Urinary bladder (tissue), 4 donors: ENCODE results near the gene PAM. TPM values are rescaled to one million over a fixed set of nuclear protein-coding genes. Genes with fewer than 3 reads are reported as not detected.
A peak's percentile ranks its signal among the peaks of the same experiment; 100 is the strongest.

Source experiments
- DNase-seq: peaks from one replicate; pipeline ENCODE4 v3.0.0-alpha.2; 2015; ENCODE audit errors: extremely low spot score
- H3K27ac ChIP-seq: one replicate; pipeline ENCODE4 v1.5.1; 2013; ENCODE audit warnings: low read depth, mild to moderate bottlenecking, moderate library complexity
- H3K36me3 ChIP-seq: one replicate; pipeline ENCODE4 v1.6.1; 2013; ENCODE audit warnings: mild to moderate bottlenecking, moderate library complexity; ENCODE audit not compliant: insufficient read depth
- H3K4me1 ChIP-seq: one replicate; pipeline ENCODE4 v1.6.1; 2013; ENCODE audit warnings: mild to moderate bottlenecking, moderate library complexity; ENCODE audit not compliant: insufficient read depth
- H3K4me3 ChIP-seq: one replicate; pipeline ENCODE4 v1.5.1; 2013; ENCODE audit warnings: low read depth, low read length
- WGBS: extraction: QIAGEN DNeasy Blood & Tissue Kit; methylation state at CpG from one replicate; pipeline ENCODE4 v1.1.7; 2013; 5-methylcytosine and 5-hydroxymethylcytosine counted together
- polyA plus RNA-seq: library from polyadenylated mRNA; stranded (reverse); fragments of 200-250 nt; gene quantifications from one replicate; pipeline ENCODE4 v1.2.3, GENCODE V29; 2013
- total RNA-seq: library from RNA; depleted of rRNA; stranded (reverse); fragments of >200 nt; gene quantifications from one replicate; pipeline ENCODE4 v1.2.3, GENCODE V29; 2014
- donor health status: healthy with polysubstance abuse.
- donor health status: healthy.

Gene PAM
- total and polyA plus RNA-seq, 2 donors, result 144 to 185 TPM

DNA sequence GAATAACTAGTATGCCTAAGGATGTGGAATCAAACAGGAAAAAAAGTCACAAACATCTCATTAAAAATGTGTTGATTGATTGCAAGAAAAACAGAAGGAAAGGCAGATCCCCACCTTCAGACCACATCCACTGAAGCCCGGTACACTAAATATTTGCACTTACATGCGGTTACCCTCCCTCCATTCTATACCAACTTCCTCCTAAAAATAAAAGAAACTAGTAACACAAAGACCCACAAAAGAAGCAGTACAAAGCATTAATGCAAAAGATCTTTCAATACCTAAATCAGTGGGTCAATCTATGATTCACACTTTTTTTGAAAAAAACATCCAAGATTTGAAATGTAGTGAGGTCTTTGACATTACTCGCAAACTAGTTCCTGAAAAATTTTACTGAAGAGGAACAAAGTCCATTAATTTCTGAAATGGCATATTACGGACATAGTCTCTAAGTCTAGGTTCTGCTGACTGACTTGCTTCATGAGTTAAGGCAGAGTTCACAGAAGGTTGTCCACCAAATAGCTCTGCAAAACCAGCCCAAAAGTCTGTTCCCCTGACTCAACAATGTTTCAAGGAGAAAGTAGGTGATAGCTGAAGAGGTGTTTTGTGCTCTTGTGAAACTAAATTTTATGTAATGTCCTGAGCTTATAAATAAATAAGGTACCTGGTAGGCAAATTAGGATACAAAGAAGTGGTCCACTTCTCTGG lies 100.7 kb downstream of the PAM start:
- Histone ChIP-seq H3K4me1 (no peaks in the 10 kb centered on the region), H3K4me3 (no peak overlapping the region), H3K36me3 (no peaks in the 10 kb centered on the region), H3K27ac (no peak overlapping the region)
- WGBS, result 81% methylated on average over 4 of the region's 4 CpGs
- no peak for DNase-seq

DNA sequence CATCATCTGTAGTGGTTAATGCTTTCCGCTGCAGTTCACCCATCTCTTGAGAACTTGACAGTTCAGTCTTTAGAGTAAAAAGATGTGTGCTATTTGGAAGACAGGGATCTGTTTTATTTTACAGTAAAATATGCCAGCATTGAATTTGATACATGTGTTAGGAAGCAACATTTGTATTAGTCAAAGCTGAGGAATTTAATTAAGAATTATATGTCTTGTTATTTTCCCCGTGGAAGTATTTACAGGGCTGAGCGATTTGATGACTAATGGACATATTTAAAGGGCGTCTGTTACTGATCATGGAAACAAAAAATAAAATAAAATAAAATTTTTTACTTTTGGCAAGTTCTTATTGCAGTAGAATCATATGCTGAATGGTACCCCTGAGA lies 101.3 kb downstream of the PAM start:
- Histone ChIP-seq H3K27ac (no peak overlapping the region), H3K4me3 (no peak overlapping the region), H3K36me3 (no peaks in the 10 kb centered on the region), H3K4me1 (no peaks in the 10 kb centered on the region)
- 64% methylated on average over 4 of the region's 4 CpGs for WGBS
- no peak for DNase-seq

DNA sequence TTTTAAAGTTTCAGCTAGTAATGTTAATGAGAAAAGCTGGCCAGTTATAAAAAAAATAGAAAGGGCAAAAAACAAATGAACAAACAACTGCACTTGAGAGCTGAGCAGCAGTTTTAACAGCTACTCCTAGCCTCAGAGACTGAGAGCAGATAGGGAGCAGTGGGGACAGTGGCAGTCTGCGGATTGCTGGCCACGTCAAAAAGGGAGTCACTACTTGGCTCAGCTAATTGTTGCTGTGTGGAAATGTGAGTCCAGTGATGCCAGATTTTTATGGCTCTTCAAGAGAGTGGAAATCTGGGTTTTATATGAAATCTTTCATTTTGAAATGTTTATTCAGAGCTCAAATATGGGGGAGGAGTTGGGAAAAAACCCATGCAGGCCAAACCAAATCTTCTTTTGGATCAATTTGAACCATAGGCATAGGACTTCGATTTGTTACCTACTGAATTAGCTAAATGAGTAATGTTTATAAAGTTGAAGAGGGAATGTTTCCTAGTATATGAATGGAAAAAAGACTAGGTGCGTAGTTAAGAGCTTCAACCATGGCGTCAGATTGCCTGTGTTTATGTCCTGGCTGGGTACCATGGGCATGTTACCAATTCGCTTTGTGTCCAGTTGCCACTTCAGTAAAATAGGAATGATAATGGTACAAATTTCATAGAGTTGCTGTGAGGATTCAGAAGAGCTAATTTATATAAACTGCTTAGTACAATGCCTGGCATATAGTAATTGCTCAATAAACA lies 102.1 kb downstream of the PAM start:
- DNase-seq, result no peak
- 79% methylated on average over 6 of the region's 6 CpGs for WGBS
- no peaks in the 10 kb centered on the region for H3K36me3 ChIP-seq
- no peaks in the 10 kb centered on the region for H3K4me1 ChIP-seq
- H3K4me3 ChIP-seq, result no peak overlapping the region
- H3K27ac ChIP-seq, result no peak overlapping the region

DNA sequence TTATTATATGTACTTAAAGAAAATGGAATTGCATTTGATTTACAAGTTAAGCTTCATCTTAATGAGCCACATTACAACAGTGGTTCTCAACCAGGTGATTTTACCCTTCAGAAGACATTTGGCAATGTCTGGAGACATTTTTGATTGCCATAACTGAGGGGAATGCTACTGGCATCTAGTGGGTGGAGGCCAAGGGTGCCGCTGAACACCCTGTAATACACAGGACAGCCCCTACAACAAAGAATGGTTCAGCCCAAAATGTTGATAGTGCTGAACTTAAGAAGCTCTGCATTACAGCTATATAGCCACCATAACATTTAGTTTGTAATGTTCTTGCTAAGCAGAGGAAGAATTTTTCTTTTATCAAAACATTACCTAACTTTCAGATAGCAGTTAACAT lies 103.1 kb downstream of the PAM start:
- H3K36me3 ChIP-seq, result no peaks in the 10 kb centered on the region
- 95% methylated on average over 1 of the region's 1 CpG for WGBS
- H3K4me1 ChIP-seq, result no peaks in the 10 kb centered on the region
- H3K4me3 ChIP-seq, result no peak overlapping the region
- H3K27ac ChIP-seq, result no peak overlapping the region
- no peak for DNase-seq

DNA sequence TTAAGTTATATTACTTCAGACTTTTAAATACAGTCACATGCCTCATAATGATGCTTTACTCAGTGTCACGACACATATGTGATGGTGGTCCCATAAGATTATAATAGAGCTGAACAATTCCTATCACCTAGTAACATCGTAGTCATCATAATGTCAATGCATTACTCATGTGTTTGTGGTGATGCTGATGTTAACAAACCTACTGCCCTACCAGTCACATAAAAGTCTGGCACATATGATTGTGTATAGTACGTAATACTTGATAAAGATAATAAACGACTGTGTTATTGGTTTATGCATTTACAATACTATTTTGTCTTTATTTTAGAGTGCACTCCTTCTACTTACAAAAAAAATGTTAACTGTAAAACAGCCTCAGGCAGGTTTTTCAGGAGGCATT lies 103.7 kb downstream of the PAM start:
- no peaks in the 10 kb centered on the region for H3K4me1 ChIP-seq
- 63% methylated on average over 4 of the region's 4 CpGs for WGBS
- H3K4me3 ChIP-seq, result no peak overlapping the region
- H3K27ac ChIP-seq, result no peak overlapping the region
- no peak for DNase-seq
- H3K36me3 ChIP-seq, result no peaks in the 10 kb centered on the region

DNA sequence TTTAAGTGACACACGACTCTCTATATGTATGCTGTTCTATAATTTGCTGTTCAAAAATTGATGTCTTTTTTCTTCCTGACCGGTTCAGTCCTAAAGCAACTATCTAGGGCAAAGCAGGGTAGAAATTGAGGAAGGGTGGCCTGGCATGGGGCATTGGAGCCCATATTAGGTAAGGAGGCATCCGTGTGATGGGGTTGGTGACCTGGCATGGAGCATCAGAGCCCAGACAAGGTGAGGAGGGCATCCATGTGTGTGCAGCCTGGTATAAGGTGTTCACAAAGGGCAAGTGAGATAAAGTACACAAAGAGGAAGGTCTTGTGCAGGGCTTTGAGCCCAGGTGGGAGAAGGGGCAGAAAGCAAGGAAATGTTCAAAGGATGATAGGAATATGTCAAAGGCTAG lies 104.9 kb downstream of the PAM start:
- Histone ChIP-seq H3K4me1 (no peaks in the 10 kb centered on the region), H3K4me3 (no peak overlapping the region), H3K36me3 (no peaks in the 10 kb centered on the region), H3K27ac (no peak overlapping the region)
- 99% methylated on average over 3 of the region's 3 CpGs for WGBS
- no peak for DNase-seq

DNA sequence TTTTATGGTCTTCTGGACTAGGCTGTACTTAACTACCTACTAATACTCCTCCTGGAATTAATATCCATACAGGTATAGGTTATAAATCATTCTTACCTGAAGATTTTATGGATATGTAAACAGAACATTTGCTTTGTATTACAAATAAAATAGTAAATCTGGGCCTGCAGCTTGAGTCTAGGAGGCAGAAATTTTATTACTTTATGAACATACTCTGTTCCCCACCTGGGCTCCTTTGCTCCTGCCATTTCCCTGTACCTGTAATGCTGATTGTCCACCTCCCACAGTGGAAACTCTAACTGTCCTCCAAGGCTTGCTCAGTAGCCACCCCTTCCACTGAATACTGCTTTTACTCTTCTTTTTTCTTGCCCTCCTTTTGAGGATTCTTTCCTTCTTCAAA lies 108.0 kb downstream of the PAM start:
- no peak for DNase-seq
- Histone ChIP-seq H3K4me3 (no peak overlapping the region), H3K4me1 (no peaks in the 10 kb centered on the region), H3K36me3 (no peaks in the 10 kb centered on the region), H3K27ac (no peak overlapping the region)

DNA sequence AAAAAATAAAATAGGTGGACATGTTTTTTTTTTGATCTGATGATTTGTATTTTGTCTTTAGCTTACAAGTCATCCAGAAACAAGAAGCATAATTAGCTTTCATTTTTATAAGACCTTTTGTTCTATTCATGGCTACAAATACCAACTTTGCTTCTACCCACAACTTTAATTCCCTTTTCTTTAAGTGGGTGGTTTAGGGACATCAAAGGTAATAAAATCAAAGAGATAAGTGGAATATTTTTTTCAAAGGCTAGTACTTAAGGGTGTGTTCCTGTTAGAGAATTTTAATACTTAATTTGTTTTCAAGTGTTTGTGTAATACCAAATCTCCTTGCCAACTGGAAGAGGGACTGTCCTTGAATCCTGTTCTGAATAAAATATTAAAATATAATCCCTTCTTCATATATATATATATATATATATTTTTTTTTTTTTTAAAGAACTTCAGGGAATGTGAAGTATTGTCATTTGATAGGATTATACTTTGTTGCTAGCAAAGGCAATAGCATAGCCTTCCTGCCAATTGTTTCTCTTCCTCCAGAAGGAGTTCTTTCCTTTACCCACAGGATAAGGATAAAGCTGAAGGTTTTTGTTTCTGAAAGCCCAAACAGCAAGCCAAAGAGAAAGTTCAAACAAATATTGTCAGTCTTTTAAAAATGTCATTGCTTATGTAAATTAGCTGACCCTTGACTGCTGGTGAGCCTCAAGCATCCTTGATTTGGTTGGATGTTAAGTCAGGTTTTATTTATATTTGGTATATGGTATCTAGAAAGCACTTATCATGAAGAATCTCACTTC lies 108.9 kb downstream of the PAM start:
- no peaks in the 10 kb centered on the region for H3K4me1 ChIP-seq
- no peaks in the 10 kb centered on the region for H3K36me3 ChIP-seq
- DNase-seq, result no peak
- no peak overlapping the region for H3K4me3 ChIP-seq
- H3K27ac ChIP-seq, result peak overlapping the region; percentile 23

DNA sequence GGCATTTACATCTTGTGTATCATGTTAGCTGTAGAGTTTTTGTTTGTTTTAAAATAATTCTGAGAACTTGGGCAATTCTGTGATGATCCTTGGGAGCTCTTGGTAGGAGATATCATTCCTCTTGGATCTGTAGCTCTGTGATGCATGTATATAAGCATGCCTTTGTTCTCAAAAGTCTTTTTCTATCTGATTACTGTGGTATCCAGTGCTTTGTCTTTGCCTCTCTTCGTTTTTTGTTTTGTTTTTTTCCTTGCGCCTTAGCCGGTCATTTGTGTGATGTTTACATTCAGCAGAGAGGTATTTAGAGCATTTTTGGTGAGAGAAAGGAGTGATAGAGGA lies 110.0 kb downstream of the PAM start:
- Histone ChIP-seq H3K4me1 (no peaks in the 10 kb centered on the region), H3K27ac (peak overlapping the region; percentile 80), H3K4me3 (peak overlapping the region; percentile 51), H3K36me3 (no peaks in the 10 kb centered on the region)
- DNase-seq, result no peak
- 10% methylated on average over 3 of the region's 3 CpGs for WGBS

DNA sequence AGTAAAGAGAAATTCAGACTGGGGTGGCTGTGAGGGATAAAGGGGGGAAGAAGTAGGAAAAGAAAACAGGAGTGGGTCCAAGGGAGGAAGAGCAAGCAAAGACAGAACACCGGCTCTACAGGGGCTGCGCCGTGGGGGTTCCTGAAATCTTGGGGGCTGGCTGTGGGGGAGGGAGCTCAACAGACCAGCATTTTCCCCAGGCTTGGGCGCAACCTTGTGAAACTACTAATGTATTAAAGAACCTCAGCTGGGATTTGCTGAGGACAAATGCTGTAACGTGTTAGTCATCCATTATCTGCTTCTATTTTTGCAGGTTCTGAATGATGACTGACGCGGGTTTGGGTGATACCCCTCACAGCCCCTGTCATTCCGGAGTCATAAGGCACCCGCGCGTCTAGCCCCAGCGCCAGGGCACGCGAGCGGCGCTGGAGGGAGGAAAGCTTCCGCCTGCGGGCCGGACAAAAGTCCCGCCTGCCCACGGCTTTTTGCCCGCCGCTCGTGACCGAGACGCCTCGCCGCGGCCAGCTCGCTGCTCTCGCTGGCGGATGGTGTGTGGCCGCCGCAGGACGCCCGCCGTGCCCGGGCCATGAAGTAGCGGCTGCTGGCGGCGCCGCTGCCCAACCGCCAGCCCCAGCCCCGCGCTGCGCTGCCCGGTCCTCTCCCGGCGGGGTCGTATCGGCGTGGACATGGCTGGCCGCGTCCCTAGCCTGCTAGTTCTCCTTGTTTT lies 110.6 kb downstream of the PAM start:
- Histone ChIP-seq H3K4me1 (no peaks in the 10 kb centered on the region), H3K4me3 (peak overlapping the region; percentile 51), H3K27ac (peak overlapping the region; percentile 80), H3K36me3 (no peaks in the 10 kb centered on the region)
- DNase-seq, result no peak
- WGBS, result under 1% methylated on average over 54 of the region's 54 CpGs

DNA sequence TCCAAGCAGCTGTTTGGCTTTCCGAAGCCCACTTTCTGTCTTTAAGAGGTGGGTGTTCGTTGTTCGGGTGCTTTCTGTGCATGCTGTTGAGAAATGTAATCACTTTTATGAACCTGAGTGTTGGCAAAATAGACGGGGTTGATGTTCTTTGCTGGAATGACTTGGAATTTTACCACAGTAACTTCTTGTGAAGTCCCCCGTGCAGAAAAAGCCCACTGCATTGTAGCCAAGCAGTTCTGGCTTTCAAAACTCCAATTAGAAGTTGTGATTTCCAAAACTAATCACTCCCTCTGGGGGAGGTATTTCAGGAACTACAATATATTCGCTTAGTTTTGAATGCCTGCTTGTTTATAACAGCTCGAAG lies 111.1 kb downstream of the PAM start:
- H3K4me3 ChIP-seq, result peak overlapping the region; percentile 51
- H3K27ac ChIP-seq, result peak overlapping the region; percentile 80
- no peaks in the 10 kb centered on the region for H3K4me1 ChIP-seq
- 2% methylated on average over 7 of the region's 7 CpGs for WGBS
- H3K36me3 ChIP-seq, result no peaks in the 10 kb centered on the region
- no peak for DNase-seq

DNA sequence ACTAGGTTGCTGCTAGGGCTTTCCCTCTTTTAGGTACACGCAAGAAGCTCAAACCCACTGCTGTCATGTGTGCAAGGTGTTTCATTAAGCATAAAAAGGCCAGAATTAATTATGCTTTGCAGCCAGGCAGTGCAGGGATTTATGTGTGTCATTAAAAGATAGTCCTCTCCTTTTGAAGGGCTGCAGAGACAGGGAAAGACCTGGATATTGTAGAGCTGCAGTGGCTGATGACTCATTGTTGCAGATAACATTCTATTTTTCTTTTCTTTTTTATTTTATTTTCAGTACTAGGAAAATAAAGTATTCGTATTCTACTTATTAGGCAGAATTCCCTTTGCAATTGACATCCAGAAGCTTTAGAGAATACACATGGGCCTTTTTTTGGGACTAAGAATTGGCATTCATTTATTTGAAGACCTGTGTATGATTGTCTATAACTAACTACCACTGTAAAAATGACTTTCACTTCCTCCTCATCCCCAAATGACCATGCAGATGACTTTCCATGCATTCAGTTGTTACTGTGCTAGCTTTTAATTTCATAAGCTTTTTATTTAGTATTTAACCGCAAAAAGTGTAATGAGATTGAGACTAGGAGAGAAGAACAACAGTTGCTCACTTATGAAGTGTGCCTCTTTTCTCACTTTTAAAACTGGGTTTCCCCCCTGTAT lies 113.0 kb downstream of the PAM start:
- H3K27ac ChIP-seq, result no peak overlapping the region
- H3K36me3 ChIP-seq, result no peaks in the 10 kb centered on the region
- peak overlapping the region; percentile 3 for H3K4me3 ChIP-seq
- 86% methylated on average over 3 of the region's 3 CpGs for WGBS
- H3K4me1 ChIP-seq, result no peaks in the 10 kb centered on the region
- DNase-seq, result no peak

DNA sequence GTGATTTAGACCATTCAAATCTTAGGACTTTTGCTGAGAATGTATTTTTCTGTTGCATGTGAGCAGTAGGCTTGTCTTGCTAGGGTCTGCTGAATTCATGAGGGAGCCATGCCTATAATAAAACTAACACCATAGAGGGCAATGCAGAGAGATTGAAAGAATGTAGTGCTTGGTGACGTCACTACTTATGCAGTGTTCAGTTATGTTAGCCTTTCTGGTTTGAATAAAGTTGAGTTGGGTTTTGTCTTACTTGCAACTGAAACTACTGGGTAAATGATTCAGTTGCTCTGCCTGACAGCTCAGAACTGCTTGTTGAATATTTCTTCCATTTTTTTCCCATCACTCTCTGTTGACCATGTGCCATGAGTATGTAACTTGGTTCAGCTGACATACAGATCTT lies 114.1 kb downstream of the PAM start:
- 99% methylated on average over 1 of the region's 1 CpG for WGBS
- Histone ChIP-seq H3K36me3 (no peaks in the 10 kb centered on the region), H3K4me3 (no peak overlapping the region), H3K4me1 (no peaks in the 10 kb centered on the region), H3K27ac (no peak overlapping the region)
- no peak for DNase-seq
